Stimulated activated CD4-positive, alpha-beta T cell treated with anti-CD3 and anti-CD28 coated beads, Interleukin-1b, Interleukin-23, amount 100 ng/mL, for 4 hours (primary cell): ENCODE results near the gene C10orf88.
A peak's percentile ranks its signal among the peaks of the same experiment; 100 is the strongest.
"Not testable (repeated sequence)": the region's sequence is repeated elsewhere in the genome, so short reads cannot be mapped to it uniquely, and the experiment has no call there.

Experiments used
- DNase-seq, 2 donors: peaks; one replicate each; pipeline ENCODE4 v3.0.0-alpha.2; 2020; ENCODE audit warnings: low read depth in 2 of 2

C10orf88 gene

GRCh38 chr10:122962405-122962804, 8.4 kb upstream of the C10orf88 start:
- DNase-seq: no peak

DNA sequence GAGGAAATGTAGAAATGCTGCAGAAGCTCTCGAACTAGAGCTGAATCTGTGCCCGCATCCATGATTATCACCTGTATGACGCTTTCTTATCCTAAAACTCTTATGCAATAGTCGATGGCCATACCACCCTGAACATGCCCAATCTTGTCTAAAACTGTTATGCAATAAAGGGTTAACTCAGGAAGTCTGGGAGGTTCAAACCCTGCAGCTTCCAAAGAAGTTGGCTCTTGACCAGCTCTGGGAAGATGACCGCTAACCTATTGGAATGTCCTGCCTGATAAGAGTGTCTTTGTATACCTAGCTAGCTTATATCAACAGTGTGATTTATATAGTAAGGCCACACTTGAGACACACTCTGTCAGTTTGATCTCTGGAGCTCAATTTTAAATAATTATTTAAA, 3.4 kb upstream of the C10orf88 start:
- no peak for DNase-seq

DNA sequence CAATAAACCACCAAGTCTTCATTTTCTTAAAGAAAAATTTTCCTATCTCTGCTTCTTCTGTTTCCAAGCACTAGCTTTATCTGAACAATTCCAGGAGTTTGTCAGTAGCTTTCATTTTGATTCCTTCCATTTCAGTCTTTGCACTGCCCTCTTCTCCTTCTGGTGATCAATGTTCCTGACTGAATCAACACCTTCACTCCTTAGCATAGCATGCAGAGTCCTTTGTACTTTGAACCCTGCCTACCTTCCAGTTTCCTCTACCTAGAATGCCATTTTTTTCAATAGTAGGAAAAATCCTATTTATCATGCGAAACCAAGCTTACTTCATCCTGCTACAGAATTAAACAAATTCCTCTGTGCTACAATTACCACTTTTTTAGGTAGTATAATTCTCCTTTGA, 1.9 kb upstream of the C10orf88 start:
- DNase-seq: no peak

DNA sequence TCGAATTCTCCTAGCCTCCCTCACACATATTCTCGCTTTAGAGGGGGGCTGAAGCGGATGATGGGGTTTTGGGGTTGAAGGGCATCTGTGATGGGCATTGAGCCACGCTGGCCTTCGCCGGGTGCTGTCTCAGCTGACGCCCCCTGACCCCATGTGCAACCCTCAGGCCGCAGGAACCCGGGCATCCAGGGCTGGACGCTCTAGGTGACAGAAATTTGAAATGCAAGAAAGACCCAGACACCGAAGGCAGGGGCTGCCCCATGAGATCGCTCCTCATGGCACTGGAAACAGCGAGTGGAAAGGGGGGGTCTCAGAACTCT, 664 bp upstream of the C10orf88 start:
- DNase-seq: no peak

DNA sequence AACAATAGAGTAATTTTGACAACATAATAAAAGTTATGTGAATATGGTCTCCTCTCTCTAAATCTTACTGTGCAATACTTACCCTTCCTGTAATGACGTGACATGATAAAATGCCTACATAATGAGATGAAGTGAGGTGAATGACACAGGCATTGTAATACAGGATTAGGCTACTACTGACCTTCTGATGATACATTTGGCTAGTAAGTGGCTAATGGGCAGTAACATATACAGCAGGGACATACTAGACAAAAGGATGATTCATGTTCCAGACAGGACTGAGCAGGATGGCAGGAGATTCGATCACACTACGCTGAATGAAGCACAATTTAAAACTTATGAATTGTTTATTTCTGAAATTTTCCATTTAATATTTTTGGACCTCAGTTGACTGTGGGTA, 4.7 kb downstream of the C10orf88 start:
- DNase-seq: no peak

DNA sequence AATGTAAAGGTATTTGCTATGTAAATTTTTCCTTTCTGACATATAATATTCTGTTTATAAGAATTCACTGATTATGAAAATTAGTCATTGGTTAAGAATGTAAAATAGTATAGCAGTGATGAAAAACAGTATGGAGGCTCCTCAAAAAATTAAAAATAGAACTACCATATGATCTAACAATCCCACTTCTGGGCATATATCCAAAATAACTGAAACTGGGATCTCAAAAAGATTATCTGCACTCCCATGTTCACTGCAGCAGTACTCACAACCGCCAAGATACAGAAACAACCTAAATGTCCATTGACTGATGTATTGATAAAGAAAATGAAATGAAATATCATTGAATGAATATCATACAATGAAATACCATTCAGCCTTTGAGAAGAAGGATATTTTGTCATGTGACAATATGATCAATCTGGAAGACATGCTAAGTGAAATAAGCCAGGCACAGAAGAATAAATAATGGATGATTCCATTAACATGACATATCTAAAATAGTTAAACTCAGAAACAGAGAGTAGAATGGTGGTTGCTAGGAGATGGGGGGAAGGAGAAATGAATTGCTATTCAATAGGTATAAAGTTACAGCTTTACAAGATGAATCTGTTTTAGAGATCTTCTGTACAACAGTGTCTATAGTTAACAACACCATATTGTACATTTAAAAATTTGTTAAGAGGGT, 14.0 kb downstream of the C10orf88 start:
- no peak for DNase-seq

DNA sequence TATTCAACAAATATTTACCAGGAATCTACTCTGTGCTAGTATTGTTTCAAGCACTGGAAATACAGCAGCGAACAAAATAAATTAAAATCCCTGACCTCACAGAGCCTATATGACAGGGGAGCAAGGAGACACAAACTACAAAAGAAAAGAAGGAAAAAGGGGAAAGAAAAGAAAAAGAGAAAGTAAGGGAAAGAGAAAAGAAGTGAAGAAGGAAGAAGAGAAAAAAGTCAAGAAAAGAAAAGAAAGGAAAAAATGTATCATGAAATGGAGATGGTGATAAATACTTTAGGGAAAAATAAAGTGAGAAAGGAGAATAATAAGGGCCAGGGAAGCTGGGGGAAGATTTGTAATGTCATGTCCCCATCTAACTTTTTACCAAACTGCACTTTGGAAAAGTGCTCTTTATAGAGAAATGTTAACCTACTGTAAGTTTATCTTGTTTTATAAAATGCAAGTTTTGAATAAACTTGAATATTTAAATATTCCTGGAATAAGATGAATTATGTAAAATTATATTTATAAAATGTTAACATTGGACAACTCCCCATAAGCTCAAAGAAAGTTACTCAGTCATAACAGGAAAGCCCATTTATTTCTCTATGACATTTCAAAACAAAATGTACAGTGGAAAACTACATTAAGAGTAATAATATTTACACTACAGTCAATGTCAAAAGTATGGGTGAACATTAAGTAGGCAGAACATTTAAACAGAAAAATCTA, 14.7 kb downstream of the C10orf88 start:
- no peak for DNase-seq

DNA sequence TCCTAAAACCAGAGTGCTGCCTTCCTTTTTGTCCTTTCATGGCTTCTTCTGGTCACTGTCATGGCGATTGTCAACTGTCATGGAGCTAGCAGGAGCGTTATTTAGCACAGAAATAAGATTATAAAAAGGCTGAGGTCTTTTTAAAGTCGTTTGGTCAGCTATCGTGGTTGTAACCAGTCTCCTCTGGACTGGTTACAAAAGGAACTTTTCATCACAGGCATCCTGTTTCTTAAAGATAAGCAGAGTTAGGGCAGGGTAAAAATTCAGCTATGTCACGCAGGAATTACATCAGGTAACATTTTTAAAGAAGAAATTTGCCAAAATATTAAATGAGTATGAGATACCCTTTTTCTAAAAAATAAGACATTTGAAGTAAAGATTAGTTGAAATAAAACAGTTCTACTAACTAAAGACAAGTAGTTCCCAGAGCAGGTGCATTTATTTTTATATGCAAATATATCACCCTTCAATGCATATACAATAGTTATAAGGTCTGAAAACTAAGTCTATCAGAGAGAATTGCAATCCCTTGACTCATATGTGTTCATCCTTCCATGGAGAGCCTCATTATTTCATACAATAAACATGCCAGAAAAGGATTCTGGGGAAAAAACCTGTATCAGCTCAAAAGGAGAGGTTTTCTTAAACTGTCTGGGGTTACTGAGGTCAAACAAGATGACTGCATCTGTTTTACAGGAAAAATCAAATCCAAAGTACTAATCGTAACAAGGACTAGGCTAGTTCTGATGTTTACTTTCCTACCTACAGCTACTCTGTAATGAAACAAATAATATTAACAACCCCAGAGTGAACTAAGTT, 22.7 kb downstream of the C10orf88 start:
- DNase-seq: no peak

GRCh38 chr10:122930140-122930539, 23.9 kb downstream of the C10orf88 start:
- no peak for DNase-seq

DNA sequence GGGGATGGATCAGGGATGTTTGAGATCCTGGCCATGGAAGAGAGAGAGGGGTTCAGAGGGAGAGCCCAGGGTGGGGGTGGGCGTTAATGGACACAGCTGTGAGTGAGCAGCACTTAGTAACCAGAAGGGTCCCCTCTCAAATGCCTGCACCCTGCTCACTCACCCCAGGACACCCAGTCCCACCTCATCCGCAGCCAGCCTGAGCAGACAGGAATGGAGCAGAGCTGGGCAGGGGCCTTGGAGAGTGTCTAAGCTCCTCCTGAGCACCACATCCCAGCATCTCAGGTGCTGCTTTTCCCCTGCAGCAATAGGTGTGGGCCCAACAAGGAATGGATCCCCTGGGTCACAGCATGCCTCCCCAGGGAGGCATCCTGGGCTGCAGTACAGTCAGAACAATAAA, 38.3 kb downstream of the C10orf88 start:
- DNase-seq: no peak

- DNase-seq: peak; percentile 13 to 39
Measured at GRCh38 chr10:122911889-122912484, 42.0 kb downstream of the C10orf88 start.

GRCh38 chr10:122910310-122910709, 43.7 kb downstream of the C10orf88 start, which contains the start of gene FAM24A:
TSS of gene FAM24A (plus strand) at chr10:122910610. CDS start at chr10:122911635, 1,025 bp downstream.
- DNase-seq: no peak

- DNase-seq: not testable (repeated sequence)
Measured at GRCh38 chr10:122903861-122904260, 50.2 kb downstream of the C10orf88 start.

DNA sequence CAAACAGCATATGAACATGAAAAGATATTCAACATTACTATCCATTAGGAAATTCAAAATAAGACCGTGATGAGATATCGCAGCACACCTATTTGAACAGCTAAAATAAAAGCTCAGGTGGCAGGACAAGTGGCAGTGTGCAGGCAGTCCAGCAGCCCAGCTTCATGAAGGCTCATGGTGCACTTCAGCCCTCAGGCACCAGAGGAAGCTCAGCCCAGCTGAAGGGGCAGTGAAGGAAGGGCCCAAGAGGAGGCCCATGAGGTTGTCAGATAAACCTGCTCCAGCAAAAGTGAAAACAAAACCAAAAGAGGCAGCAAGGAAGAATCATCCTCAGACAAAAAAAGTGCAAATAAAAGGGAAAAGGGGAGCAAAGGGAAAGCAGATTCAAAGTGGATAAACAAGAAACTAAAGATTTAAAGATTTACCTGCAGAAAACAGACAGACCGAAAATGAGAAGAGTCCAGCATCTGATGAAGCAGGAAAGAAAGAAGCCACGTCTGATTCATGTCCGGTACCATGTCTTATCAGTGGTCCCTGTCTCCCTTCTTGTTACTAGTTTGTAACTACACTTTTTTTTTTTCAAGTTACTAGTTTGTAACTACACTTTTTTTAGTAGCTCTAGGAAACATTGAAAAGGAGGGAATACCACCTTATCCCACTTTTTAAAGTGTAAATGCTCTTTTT, 59.6 kb downstream of the C10orf88 start:
- no peak for DNase-seq

DNA sequence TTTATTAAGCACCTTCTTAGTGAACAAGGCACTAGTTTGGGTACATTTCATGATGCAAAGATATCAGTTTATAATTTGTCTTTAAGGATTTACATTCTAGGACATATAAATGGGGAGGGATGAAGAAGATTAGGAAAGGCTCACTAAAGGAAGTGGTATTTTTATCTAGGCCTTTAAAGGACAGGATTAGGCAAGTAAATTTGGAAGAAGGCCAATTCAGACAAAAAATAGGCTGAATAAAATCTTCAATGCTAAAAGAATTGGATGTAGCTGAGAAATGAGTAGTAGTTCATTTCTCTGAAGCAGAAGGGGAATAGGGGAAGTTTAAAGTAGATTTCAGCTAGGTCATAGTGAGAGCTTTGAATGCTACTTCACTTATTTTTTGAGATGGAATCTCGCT, 69.9 kb downstream of the C10orf88 start:
- DNase-seq: no peak

DNA sequence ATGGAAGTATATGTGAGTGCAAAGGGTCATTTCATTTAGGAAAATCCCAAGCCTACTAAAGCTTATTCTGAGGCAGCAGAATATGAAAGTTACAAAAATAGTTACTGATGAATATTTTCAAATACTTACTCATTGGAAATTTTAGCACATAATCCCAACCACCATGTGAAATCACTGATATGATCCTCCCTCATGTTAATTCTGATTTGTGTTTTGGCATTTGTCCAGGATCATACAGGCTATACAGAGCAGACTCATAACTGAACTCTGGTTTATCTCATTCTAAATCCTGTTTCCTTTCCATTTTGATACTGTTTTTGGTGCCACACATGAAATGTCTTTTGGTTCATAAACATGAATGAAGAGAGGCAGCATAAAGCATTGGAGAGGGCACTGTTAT, 71.3 kb downstream of the C10orf88 start:
- DNase-seq: no peak
